ENCODE measurements around the gene TAF3.

Gene TAF3

GRCh38 chr10:7952266-7952665, 134.0 kb downstream of the TAF3 start:
- peaks cover 59% of the 10 kb centered on the region for H3K4me1 Mint-ChIP-seq
- no peaks in the 10 kb centered on the region for H3K9me3 Mint-ChIP-seq
- H3K4me3 Mint-ChIP-seq: no peak overlapping the region
- no peaks in the 10 kb centered on the region for H3K27me3 Mint-ChIP-seq
- H3K27ac Mint-ChIP-seq (ENCODE audit: low read depth): no peak overlapping the region
- no peaks in the 10 kb centered on the region for H3K36me3 Mint-ChIP-seq (ENCODE audit: insufficient read depth)
- DNase-seq (ENCODE audit: low spot score in 2 of 2) (no peak), ATAC-seq (replicated peaks; ENCODE audit: extremely low read depth, poor library complexity, severe bottlenecking) (no peak)

GRCh38 chr10:7953447-7953846, 135.1 kb downstream of the TAF3 start:
- peaks cover 1% of the 10 kb centered on the region for H3K36me3 Mint-ChIP-seq (ENCODE audit: insufficient read depth)
- DNase-seq (ENCODE audit: low spot score in 2 of 2) (no peak), ATAC-seq (replicated peaks; ENCODE audit: extremely low read depth, poor library complexity, severe bottlenecking) (no peak)
- H3K9me3 Mint-ChIP-seq: no peaks in the 10 kb centered on the region
- no peaks in the 10 kb centered on the region for H3K27me3 Mint-ChIP-seq
- H3K4me3 Mint-ChIP-seq: no peak overlapping the region
- H3K4me1 Mint-ChIP-seq: peaks cover 53% of the 10 kb centered on the region
- H3K27ac Mint-ChIP-seq (ENCODE audit: low read depth): no peak overlapping the region

GRCh38 chr10:7955446-7955845, 137.1 kb downstream of the TAF3 start:
- H3K36me3 Mint-ChIP-seq (ENCODE audit: insufficient read depth): peaks cover 2% of the 10 kb centered on the region
- no peak overlapping the region for H3K27ac Mint-ChIP-seq (ENCODE audit: low read depth)
- ATAC-seq (replicated peaks; ENCODE audit: extremely low read depth, poor library complexity, severe bottlenecking): no peak
- H3K27me3 Mint-ChIP-seq: no peaks in the 10 kb centered on the region
- no peak for DNase-seq (ENCODE audit: low spot score in 2 of 2)
- no peak overlapping the region for H3K4me3 Mint-ChIP-seq
- H3K9me3 Mint-ChIP-seq: no peaks in the 10 kb centered on the region
- peaks cover 39% of the 10 kb centered on the region for H3K4me1 Mint-ChIP-seq

GRCh38 chr10:7956508-7956907, 138.2 kb downstream of the TAF3 start:
- Mint-ChIP-seq H3K27ac (ENCODE audit: low read depth) (no peak overlapping the region), H3K9me3 (no peaks in the 10 kb centered on the region), H3K36me3 (ENCODE audit: insufficient read depth) (peaks cover 2% of the 10 kb centered on the region), H3K4me1 (peaks cover 29% of the 10 kb centered on the region), H3K4me3 (no peak overlapping the region), H3K27me3 (no peaks in the 10 kb centered on the region)
- DNase-seq (ENCODE audit: low spot score in 2 of 2) (no peak), ATAC-seq (replicated peaks; ENCODE audit: extremely low read depth, poor library complexity, severe bottlenecking) (no peak)

DNA sequence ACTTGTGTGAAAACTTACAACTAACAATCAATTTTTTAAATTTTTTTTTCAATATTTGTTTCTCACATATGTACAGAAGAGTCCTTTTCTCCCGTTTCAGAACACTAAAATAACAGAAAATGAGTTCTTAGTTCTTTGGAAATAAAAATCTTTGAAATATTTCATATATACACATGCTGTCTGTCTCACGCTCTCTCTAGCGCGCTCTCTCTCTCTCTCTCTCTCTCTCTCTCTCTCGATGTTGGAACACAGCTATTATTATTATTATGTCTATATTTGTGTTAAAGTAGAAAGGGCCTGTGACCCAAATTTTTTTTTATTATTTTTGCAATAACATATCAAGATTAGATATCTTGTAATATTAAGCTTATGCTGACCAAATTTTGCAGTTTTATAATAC, 139.3 kb downstream of the TAF3 start:
- H3K27me3 Mint-ChIP-seq: no peaks in the 10 kb centered on the region
- H3K4me1 Mint-ChIP-seq: peaks cover 20% of the 10 kb centered on the region
- peaks cover 2% of the 10 kb centered on the region for H3K36me3 Mint-ChIP-seq (ENCODE audit: insufficient read depth)
- ATAC-seq (replicated peaks; ENCODE audit: extremely low read depth, poor library complexity, severe bottlenecking) (no peak), DNase-seq (ENCODE audit: low spot score in 2 of 2) (no peak)
- no peak overlapping the region for H3K4me3 Mint-ChIP-seq
- no peak overlapping the region for H3K27ac Mint-ChIP-seq (ENCODE audit: low read depth)
- no peaks in the 10 kb centered on the region for H3K9me3 Mint-ChIP-seq

DNA sequence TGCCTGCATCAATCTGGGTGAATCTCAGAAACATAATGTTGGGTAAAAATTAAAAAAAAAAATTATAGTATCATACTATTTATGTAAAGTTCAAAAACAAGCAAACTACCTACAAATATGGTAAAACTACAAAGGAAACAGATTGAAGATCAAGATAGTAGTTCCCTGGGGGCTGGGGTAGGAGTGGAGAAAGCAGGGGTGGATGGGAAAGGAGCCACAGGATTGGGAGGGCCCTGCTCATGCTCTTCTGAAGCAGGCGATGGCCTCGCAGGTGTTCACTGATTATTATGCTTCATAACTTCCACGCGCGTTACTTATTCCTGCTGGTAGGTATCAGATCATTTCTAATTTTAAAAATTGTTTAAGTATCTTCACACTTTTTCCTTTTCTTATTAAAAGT, 140.1 kb downstream of the TAF3 start:
- ATAC-seq (replicated peaks; ENCODE audit: extremely low read depth, poor library complexity, severe bottlenecking): no peak
- Mint-ChIP-seq H3K27ac (ENCODE audit: low read depth) (no peak overlapping the region), H3K36me3 (ENCODE audit: insufficient read depth) (peaks cover 3% of the 10 kb centered on the region)

GRCh38 chr10:7960108-7960507, 141.8 kb downstream of the TAF3 start:
- Mint-ChIP-seq H3K27ac (ENCODE audit: low read depth) (no peak overlapping the region), H3K9me3 (no peaks in the 10 kb centered on the region), H3K4me1 (peaks cover 5% of the 10 kb centered on the region), H3K36me3 (ENCODE audit: insufficient read depth) (peaks cover 12% of the 10 kb centered on the region), H3K27me3 (no peaks in the 10 kb centered on the region), H3K4me3 (no peak overlapping the region)
- no peak for ATAC-seq (replicated peaks; ENCODE audit: extremely low read depth, poor library complexity, severe bottlenecking)
- no peak for DNase-seq (ENCODE audit: low spot score in 2 of 2)

More for the DNA sequence above, 140.1 kb downstream of the TAF3 start:
- Mint-ChIP-seq H3K27me3 (no peaks in the 10 kb centered on the region), H3K4me1 (peaks cover 12% of the 10 kb centered on the region), H3K4me3 (no peak overlapping the region), H3K9me3 (no peaks in the 10 kb centered on the region)
- DNase-seq (ENCODE audit: low spot score in 2 of 2): no peak

- H3K9me3 Mint-ChIP-seq: no peaks in the 10 kb centered on the region
- no peak overlapping the region for H3K4me3 Mint-ChIP-seq
- no peaks in the 10 kb centered on the region for H3K4me1 Mint-ChIP-seq
- ATAC-seq (replicated peaks; ENCODE audit: extremely low read depth, poor library complexity, severe bottlenecking) (no peak), DNase-seq (ENCODE audit: low spot score in 2 of 2) (no peak)
- H3K36me3 Mint-ChIP-seq (ENCODE audit: insufficient read depth): peaks cover 16% of the 10 kb centered on the region
- no peaks in the 10 kb centered on the region for H3K27me3 Mint-ChIP-seq
- H3K27ac Mint-ChIP-seq (ENCODE audit: low read depth): no peak overlapping the region
These were observed 144.3 kb downstream of the TAF3 start for GRCh38 chr10:7962592-7962991.

GRCh38 chr10:7965457-7965856, 147.2 kb downstream of the TAF3 start:
- no peak overlapping the region for H3K27ac Mint-ChIP-seq (ENCODE audit: low read depth)
- ATAC-seq (replicated peaks; ENCODE audit: extremely low read depth, poor library complexity, severe bottlenecking) (no peak), DNase-seq (ENCODE audit: low spot score in 2 of 2) (no peak)
- H3K4me3 Mint-ChIP-seq: no peak overlapping the region
- no peaks in the 10 kb centered on the region for H3K9me3 Mint-ChIP-seq
- peaks cover 14% of the 10 kb centered on the region for H3K36me3 Mint-ChIP-seq (ENCODE audit: insufficient read depth)
- H3K4me1 Mint-ChIP-seq: peaks cover 5% of the 10 kb centered on the region
- no peaks in the 10 kb centered on the region for H3K27me3 Mint-ChIP-seq

GRCh38 chr10:7967035-7967434, 148.7 kb downstream of the TAF3 start:
- ATAC-seq (replicated peaks; ENCODE audit: extremely low read depth, poor library complexity, severe bottlenecking): no peak

DNA sequence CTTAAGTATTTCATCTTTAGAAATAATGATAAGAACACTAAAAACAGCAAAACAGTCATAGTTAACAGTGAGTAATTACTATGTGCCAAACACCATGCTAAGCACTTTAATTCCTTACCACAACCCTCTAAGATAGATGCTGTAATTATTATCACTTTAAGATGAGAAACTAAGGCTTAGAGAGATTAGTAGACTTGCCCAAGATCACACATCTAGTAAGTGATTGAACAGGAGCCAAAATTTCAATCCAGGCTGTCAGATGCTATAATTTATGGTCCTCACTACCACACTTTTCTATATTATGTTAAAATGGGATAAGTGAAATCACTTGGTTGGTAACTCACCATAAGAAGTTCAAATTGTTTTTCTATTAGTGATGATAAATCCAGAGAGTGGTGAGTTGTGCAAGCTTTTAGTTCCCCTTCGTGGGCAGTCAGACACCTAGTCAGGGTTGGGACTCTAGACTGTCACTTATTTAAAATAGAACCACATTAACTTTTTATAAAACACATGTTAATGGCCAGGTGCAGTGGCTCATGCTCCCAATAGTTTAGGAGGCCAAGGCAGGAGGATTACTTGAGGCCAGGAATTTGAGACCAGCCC, 150.3 kb downstream of the TAF3 start:
- Mint-ChIP-seq H3K4me1 (peaks cover 5% of the 10 kb centered on the region), H3K27me3 (no peaks in the 10 kb centered on the region), H3K27ac (ENCODE audit: low read depth) (no peak overlapping the region), H3K36me3 (ENCODE audit: insufficient read depth) (peaks cover 12% of the 10 kb centered on the region), H3K9me3 (no peaks in the 10 kb centered on the region), H3K4me3 (no peak overlapping the region)
- ATAC-seq (replicated peaks; ENCODE audit: extremely low read depth, poor library complexity, severe bottlenecking) (no peak), DNase-seq (ENCODE audit: low spot score in 2 of 2) (no peak)

More at GRCh38 chr10:7967035-7967434, 148.7 kb downstream of the TAF3 start:
- Mint-ChIP-seq H3K27ac (ENCODE audit: low read depth) (no peak overlapping the region), H3K4me1 (peaks cover 5% of the 10 kb centered on the region), H3K27me3 (no peaks in the 10 kb centered on the region), H3K4me3 (no peak overlapping the region), H3K9me3 (no peaks in the 10 kb centered on the region), H3K36me3 (ENCODE audit: insufficient read depth) (peaks cover 14% of the 10 kb centered on the region)
- no peak for DNase-seq (ENCODE audit: low spot score in 2 of 2)

DNA sequence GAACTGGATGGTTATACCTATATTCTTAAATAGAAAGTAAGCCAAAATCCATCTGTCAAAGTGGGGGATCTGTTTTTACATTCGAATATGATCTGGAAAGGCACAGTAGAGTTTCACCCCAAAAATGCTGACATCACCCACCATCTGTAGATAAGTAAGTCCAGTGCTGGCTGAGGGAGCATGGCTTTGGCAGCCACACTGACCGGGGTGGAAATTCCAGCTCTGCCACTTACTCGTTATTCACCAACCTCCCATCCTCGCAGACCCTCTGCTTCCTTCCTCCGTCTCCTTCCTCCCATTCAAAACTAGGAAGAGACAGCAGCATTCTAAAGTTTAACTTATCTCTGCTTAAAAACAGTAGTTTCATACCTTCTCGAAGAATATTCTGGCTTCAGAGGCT, 151.3 kb downstream of the TAF3 start:
- Mint-ChIP-seq H3K9me3 (no peaks in the 10 kb centered on the region), H3K36me3 (ENCODE audit: insufficient read depth) (peaks cover 5% of the 10 kb centered on the region), H3K4me3 (no peak overlapping the region), H3K27me3 (no peaks in the 10 kb centered on the region), H3K4me1 (peaks cover 10% of the 10 kb centered on the region), H3K27ac (ENCODE audit: low read depth) (no peak overlapping the region)
- ATAC-seq (replicated peaks; ENCODE audit: extremely low read depth, poor library complexity, severe bottlenecking): no peak
- no peak for DNase-seq (ENCODE audit: low spot score in 2 of 2)

DNA sequence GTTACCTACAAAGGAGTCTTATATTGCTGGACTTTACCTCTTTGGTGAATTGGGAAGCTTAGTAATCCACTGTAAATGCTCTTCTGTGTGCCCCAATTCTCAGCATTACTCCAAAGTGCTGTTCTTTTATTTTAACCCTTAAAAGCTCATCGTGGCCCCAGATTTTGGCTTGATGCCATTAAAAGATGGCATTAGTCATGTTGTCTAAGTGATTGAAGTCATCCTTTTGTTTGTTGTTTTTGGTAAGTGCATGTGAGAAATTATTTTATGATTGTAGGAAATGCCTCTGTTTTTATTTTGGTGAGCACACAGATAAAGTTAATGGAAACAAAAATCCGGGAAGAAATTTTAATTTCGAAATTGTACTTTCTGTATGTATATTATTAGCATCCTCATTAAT, 153.6 kb downstream of the TAF3 start:
- ATAC-seq (replicated peaks; ENCODE audit: extremely low read depth, poor library complexity, severe bottlenecking) (no peak), DNase-seq (ENCODE audit: low spot score in 2 of 2) (no peak)
- H3K9me3 Mint-ChIP-seq: no peaks in the 10 kb centered on the region
- peaks cover 3% of the 10 kb centered on the region for H3K36me3 Mint-ChIP-seq (ENCODE audit: insufficient read depth)
- H3K27ac Mint-ChIP-seq (ENCODE audit: low read depth): no peak overlapping the region
- no peak overlapping the region for H3K4me3 Mint-ChIP-seq
- no peaks in the 10 kb centered on the region for H3K27me3 Mint-ChIP-seq
- peaks cover 11% of the 10 kb centered on the region for H3K4me1 Mint-ChIP-seq

DNA sequence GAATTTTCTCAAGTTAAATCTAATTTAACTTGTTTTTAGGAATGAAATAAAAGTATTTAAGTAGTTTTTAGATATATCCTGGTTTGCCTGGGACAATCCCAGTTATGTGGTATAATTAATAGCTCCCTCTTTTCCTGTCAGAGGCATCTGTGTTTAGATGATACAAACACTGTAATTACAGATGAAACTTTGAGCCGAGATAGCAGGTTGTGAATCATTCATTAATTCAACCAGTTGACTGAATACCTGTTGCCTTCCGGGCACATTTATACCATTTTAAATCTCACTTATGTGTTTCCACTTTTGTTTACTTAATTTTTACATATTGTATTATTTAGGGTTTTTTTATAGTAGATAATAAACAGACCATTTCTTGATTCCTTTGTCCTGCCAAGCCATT, 154.1 kb downstream of the TAF3 start:
- ATAC-seq (replicated peaks; ENCODE audit: extremely low read depth, poor library complexity, severe bottlenecking) (no peak), DNase-seq (ENCODE audit: low spot score in 2 of 2) (no peak)
- Mint-ChIP-seq H3K36me3 (ENCODE audit: insufficient read depth) (peaks cover 5% of the 10 kb centered on the region), H3K27me3 (no peaks in the 10 kb centered on the region), H3K4me1 (peaks cover 11% of the 10 kb centered on the region), H3K9me3 (no peaks in the 10 kb centered on the region), H3K27ac (ENCODE audit: low read depth) (no peak overlapping the region), H3K4me3 (no peak overlapping the region)
